Smooth muscle cell of bladder (primary cell): ENCODE measurements around the gene TAF1D. TPM values are rescaled to one million over a fixed set of nuclear protein-coding genes. Genes with fewer than 3 reads are reported as not detected.

ENCODE experiments used
- total RNA-seq: library from RNA; depleted of rRNA; stranded (reverse); fragments of >200 nt; gene quantifications from 2 replicates; pipeline ENCODE4 v1.2.3, GENCODE V29; 2014

The TAF1D gene
- total RNA-seq = 124 and 139 TPM in 2 replicates

DNA sequence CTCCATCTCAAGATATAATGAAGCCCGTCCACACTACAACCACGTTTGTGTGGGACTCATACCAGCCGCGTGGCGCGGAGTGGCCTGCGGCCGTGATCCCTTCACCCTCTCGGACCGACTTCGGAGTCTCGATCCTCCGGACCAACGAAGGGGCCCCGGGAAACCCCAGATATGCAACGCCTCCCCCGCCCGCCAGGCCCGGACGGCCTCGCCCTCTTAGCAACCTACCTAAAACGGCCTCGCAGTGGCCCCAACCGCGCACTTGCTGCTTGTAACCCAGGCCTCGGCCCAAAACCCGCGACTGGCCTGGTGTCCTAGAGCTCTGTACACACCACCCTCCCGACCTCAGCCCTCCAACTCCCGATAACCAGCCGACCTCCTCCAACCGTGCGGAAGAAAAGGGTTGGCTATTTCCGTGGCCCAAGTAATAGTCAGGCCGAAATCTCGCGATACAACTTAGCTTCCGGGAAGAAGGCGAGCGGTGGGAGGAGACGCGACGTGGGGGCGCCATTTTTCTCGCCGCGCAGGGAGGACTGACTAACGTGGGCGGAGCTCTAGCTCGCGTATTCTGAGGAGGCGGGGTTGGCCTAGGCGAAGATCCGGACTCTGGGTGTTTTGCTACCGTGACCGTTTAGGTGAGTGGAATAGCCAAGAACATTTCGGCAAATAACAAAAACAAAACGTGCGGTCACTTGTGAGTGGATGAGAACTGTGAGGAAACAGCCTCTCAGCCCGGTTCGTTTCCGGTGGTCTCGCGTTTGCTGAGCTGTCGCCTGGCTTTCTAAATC lies at the start of gene TAF1D, which contains the start of gene C11orf54:
TAF1D (minus strand) TSS at position 402 of the 788 bp plus-strand sequence. CDS start 2,191 bp downstream, outside the sequence.
C11orf54 (plus strand) TSS at position 579 of the 788 bp plus-strand sequence. CDS start 5,722 bp downstream, outside the sequence.

DNA sequence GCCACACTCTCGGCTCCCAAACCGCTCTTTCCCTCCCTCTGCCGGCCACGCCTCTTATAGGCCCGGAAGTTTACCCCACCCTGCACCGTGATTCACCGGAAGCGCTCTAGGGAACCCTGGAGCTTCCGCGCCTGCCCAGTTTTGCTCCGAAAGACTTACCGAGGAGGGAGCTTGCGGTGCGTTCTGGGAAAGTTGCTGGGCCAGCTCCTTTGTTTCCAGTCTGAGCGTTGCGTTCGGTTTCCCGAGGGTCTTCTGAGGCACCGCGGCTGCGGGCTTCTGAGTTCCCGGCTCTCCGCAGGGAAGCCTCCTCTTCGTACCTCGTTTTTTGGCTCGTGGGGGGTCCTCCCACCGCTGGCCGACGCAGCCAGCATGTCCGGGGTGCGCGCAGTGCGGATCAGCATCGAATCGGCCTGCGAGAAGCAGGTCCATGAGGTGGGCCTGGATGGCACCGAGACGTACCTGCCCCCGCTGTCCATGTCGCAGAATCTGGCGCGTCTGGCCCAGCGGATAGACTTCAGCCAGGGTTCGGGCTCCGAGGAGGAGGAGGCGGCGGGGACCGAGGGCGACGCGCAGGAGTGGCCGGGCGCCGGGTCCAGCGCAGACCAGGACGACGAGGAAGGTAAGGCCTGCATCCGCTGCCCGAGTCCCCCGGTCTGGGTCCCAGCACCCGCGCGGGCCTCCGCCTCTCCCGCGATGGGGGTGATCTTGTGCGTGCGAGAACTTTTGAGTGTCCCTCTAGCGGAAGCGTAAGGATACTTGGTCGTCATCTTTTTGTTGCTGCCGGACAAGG lies 43.0 kb upstream of the TAF1D start, which contains the start of gene MED17:
MED17 (plus strand) TSS at position 138 of the 790 bp plus-strand sequence; CDS start at position 370, 232 bp downstream.

Other genes starting within 250 kb of the TAF1D start
- 8.0 and 11.7 TPM in 2 replicates for gene SMCO4, start 198.1 kb downstream of the TAF1D start, total RNA-seq
- gene CEP295, start 79.8 kb downstream of the TAF1D start, total RNA-seq = 9.1 and 12.9 TPM in 2 replicates
- gene C11orf54, start 177 bp upstream of the TAF1D start, total RNA-seq = 15.1 and 18.1 TPM in 2 replicates
- 16.8 and 23.3 TPM in 2 replicates for gene MED17, start 42.8 kb upstream of the TAF1D start, total RNA-seq
- 0.18 and 0.43 TPM in 2 replicates for gene VSTM5, start 109.1 kb upstream of the TAF1D start, total RNA-seq